Aorta (tissue), 5 donors: ENCODE results near the gene PRR5. TPM values are rescaled to one million over a fixed set of nuclear protein-coding genes. Genes with fewer than 3 reads are reported as not detected.
A peak's percentile ranks its signal among the peaks of the same experiment; 100 is the strongest.
"Not testable (repeated sequence)": the region's sequence is repeated elsewhere in the genome, so short reads cannot be mapped to it uniquely, and the experiment has no call there.

ENCODE experiments used
- ATAC-seq: fragments of 200-7000 bp; cut with Tn5 transposase; one replicate; pipeline ENCODE4 v1.9.1; 2022; ENCODE audit warnings: moderate library complexity; ENCODE audit not compliant: low FRiP score
- DNase-seq, 2 donors: peaks; one replicate each; pipeline ENCODE4 v3.0.0-alpha.2; 2020
- H3K27ac ChIP-seq, 2 donors: one replicate each; pipeline ENCODE4 v1.5.1; 2013; ENCODE audit warnings: low read length in 2 of 2, mild to moderate bottlenecking in 2 of 2, moderate library complexity in 2 of 2, control low read depth in 1 of 2, inconsistent platforms in 1 of 2, low read depth in 1 of 2
- H3K27me3 ChIP-seq, 2 donors: one replicate each; pipeline ENCODE4 v1.6.1; 2013; ENCODE audit warnings: control low read depth in 1 of 2, low read length in 1 of 2, mild to moderate bottlenecking in 1 of 2, moderate library complexity in 1 of 2; ENCODE audit not compliant: insufficient read depth in 2 of 2, control insufficient read depth in 1 of 2
- H3K36me3 ChIP-seq, 2 donors: one replicate each; pipeline ENCODE4 v1.6.1; 2013; ENCODE audit warnings: control low read depth in 1 of 2, low read length in 1 of 2, mild to moderate bottlenecking in 1 of 2; ENCODE audit not compliant: insufficient read depth in 2 of 2, control insufficient read depth in 1 of 2
- H3K4me1 ChIP-seq, 2 donors: one replicate each; pipeline ENCODE4 v1.6.1; 2013; ENCODE audit warnings: low read length in 2 of 2, control low read depth in 1 of 2, mild to moderate bottlenecking in 1 of 2, moderate library complexity in 1 of 2; ENCODE audit not compliant: insufficient read depth in 2 of 2, control insufficient read depth in 1 of 2
- H3K4me3 ChIP-seq, 2 donors: one replicate each; pipeline ENCODE4 v1.5.1; 2013; ENCODE audit warnings: low read length in 2 of 2, control low read depth in 1 of 2, mild to moderate bottlenecking in 1 of 2
- H3K9me3 ChIP-seq: one replicate; pipeline ENCODE4 v1.6.1; 2013; ENCODE audit warnings: mild to moderate bottlenecking, low read length; ENCODE audit not compliant: control insufficient read depth
- WGBS, 2 donors: extraction: QIAGEN DNeasy Blood & Tissue Kit; methylation state at CpG; one replicate each; pipeline ENCODE4 v1.1.7; 2013; 5-methylcytosine and 5-hydroxymethylcytosine counted together
- intact Hi-C, 2 donors: fragments of 100-400 bp; cut with DNase I; formaldehyde crosslinking; loops; one replicate each; pipeline versions ENCODE4 v1.14.2 to v1.15.0; 2022
- polyA plus RNA-seq, 2 donors: library from polyadenylated mRNA; stranded (reverse); fragments of 200-250 nt; gene quantifications; one replicate each; pipeline ENCODE4 v1.2.3, GENCODE V29; 2013
- total RNA-seq, 2 donors: library from RNA; stranded (reverse); fragmentation: NEBNext Ultra II Directional; extraction: Animal tissue kit (Norgen Biotek cat#: 25700); gene quantifications; one replicate each; pipeline ENCODE4 v1.2.1, GENCODE V29; 2021
- donor health status: healthy with polysubstance abuse.
- donor health status: Bipolar disorder and iron deficiency.
- donor health status: DM: no; HTN: no; CAD: no.
- donor health status: DM: no; HTN: no; CAD: no.
- donor health status: DM: yes; HTN: yes; CAD: no.

Gene PRR5
- total and polyA plus RNA-seq, 4 donors: 1.3 to 15.3 (median 9.9) TPM

GRCh38 chr22:44743804-44744211, 41.8 kb downstream of the PRR5 start:
- intact Hi-C loops: no loop called here
- Histone ChIP-seq H3K4me3 (no peak overlapping the region), H3K36me3 (no peaks in the 10 kb centered on the region), H3K27me3 (no peaks in the 10 kb centered on the region), H3K27ac (no peak overlapping the region), H3K4me1 (no peaks in the 10 kb centered on the region), H3K9me3 (no peaks in the 10 kb centered on the region)
- no peak for DNase-seq
- WGBS, 2 donors: 13 to 28% methylated on average over 7 of the region's 7 CpGs
- ATAC-seq: no peak

- no peaks in the 10 kb centered on the region for H3K36me3 ChIP-seq
- WGBS, 2 donors: 50 to 57% methylated on average over 13 of the region's 13 CpGs
- no peak overlapping the region for H3K4me3 ChIP-seq
- intact Hi-C loops: no loop called here
- no peaks in the 10 kb centered on the region for H3K27me3 ChIP-seq
- DNase-seq (no peak), ATAC-seq (no peak)
- H3K9me3 ChIP-seq: no peaks in the 10 kb centered on the region
- H3K27ac ChIP-seq: no peak overlapping the region
- no peaks in the 10 kb centered on the region for H3K4me1 ChIP-seq
These were observed 44.1 kb downstream of the PRR5 start for GRCh38 chr22:44745853-44746789.

GRCh38 chr22:44747784-44748127, 45.8 kb downstream of the PRR5 start:
- H3K4me3 ChIP-seq, intact Hi-C loops, H3K4me1 ChIP-seq, H3K27me3 ChIP-seq, ATAC-seq, DNase-seq, H3K9me3 ChIP-seq, H3K36me3 ChIP-seq, H3K27ac ChIP-seq: not testable (repeated sequence)
- WGBS, 2 donors: 93 to 97% methylated on average over 4 of the region's 4 CpGs

GRCh38 chr22:44748524-44748923, 46.5 kb downstream of the PRR5 start:
- intact Hi-C loops: no loop called here
- peaks cover 3% of the 10 kb centered on the region for H3K9me3 ChIP-seq

GRCh38 chr22:44750481-44750880, 48.5 kb downstream of the PRR5 start:
- DNase-seq (no peak), ATAC-seq (no peak)
- H3K36me3 ChIP-seq: no peaks in the 10 kb centered on the region
- H3K27me3 ChIP-seq: peaks cover 0 to 1% of the 10 kb centered on the region in 2 donors
- 34 to 38% methylated on average over 1 of the region's 1 CpG for WGBS, 2 donors
- peaks cover 3% of the 10 kb centered on the region for H3K9me3 ChIP-seq
- intact Hi-C loops: no loop called here
- H3K4me1 ChIP-seq: no peaks in the 10 kb centered on the region
- no peak overlapping the region for H3K4me3 ChIP-seq
- no peak overlapping the region for H3K27ac ChIP-seq

More at GRCh38 chr22:44748524-44748923, 46.5 kb downstream of the PRR5 start:
- ATAC-seq (no peak), DNase-seq (no peak)
- Histone ChIP-seq H3K27ac (no peak overlapping the region), H3K36me3 (no peaks in the 10 kb centered on the region), H3K4me1 (no peaks in the 10 kb centered on the region), H3K27me3 (peaks cover 0 to 1% of the 10 kb centered on the region in 2 donors), H3K4me3 (no peak overlapping the region)
- WGBS, 2 donors: 93 to 95% methylated on average over 7 of the region's 7 CpGs

GRCh38 chr22:44752285-44753188, 50.5 kb downstream of the PRR5 start, which contains the start of gene ARHGAP8:
ARHGAP8 (plus strand) TSS chr22:44752575; CDS start chr22:44786528, 33,953 bp downstream.
- H3K4me3 ChIP-seq: no peak within 1 kb of the TSS
- H3K27ac ChIP-seq: no peak within 1 kb of the TSS
- ATAC-seq (no peak), DNase-seq (no peak)
- H3K9me3 ChIP-seq: peaks cover 3% of the 10 kb centered on the region
- peaks cover 0 to 1% of the 10 kb centered on the region in 2 donors for H3K27me3 ChIP-seq
- H3K36me3 ChIP-seq: no peaks in the 10 kb centered on the region
- intact Hi-C loops: no loop called here
- 3% methylated on average over 23 to 78 of the region's 78 CpGs for WGBS, 2 donors
- H3K4me1 ChIP-seq: no peaks in the 10 kb centered on the region

- Histone ChIP-seq H3K9me3 (peaks cover 3% of the 10 kb centered on the region), H3K27ac (no peak overlapping the region), H3K4me1 (no peaks in the 10 kb centered on the region), H3K27me3 (peaks cover 0 to 1% of the 10 kb centered on the region in 2 donors), H3K4me3 (no peak overlapping the region), H3K36me3 (no peaks in the 10 kb centered on the region)
- peak; percentile 10 for ATAC-seq
- 11 to 12% methylated on average over 29 of the region's 29 CpGs for WGBS, 2 donors
- no peak for DNase-seq
- intact Hi-C loops: no loop called here
These were observed 51.4 kb downstream of the PRR5 start for GRCh38 chr22:44753189-44754042.

GRCh38 chr22:44754998-44755397, 53.0 kb downstream of the PRR5 start:
- WGBS, 2 donors: 49 to 50% methylated on average over 7 of the region's 7 CpGs
- no peak for ATAC-seq
- H3K4me1 ChIP-seq: no peaks in the 10 kb centered on the region
- H3K4me3 ChIP-seq: no peak overlapping the region
- peaks cover 0 to 1% of the 10 kb centered on the region in 2 donors for H3K27me3 ChIP-seq
- no peaks in the 10 kb centered on the region for H3K36me3 ChIP-seq
- intact Hi-C loops: no loop called here
- no peak for DNase-seq
- H3K9me3 ChIP-seq: peaks cover 3% of the 10 kb centered on the region
- no peak overlapping the region for H3K27ac ChIP-seq
